Measurements from ENCODE around the gene CRELD1. TPM values are rescaled to one million over a fixed set of nuclear protein-coding genes. Genes with fewer than 3 reads are reported as not detected.
A peak's percentile ranks its signal among the peaks of the same experiment; 100 is the strongest.

Gene CRELD1
- total and polyA plus RNA-seq, 2 of the 13 experiments (the other 11 are each of a cell fraction or from before 2014, with no cell fraction given) = 27.1 to 61.9 TPM

DNA sequence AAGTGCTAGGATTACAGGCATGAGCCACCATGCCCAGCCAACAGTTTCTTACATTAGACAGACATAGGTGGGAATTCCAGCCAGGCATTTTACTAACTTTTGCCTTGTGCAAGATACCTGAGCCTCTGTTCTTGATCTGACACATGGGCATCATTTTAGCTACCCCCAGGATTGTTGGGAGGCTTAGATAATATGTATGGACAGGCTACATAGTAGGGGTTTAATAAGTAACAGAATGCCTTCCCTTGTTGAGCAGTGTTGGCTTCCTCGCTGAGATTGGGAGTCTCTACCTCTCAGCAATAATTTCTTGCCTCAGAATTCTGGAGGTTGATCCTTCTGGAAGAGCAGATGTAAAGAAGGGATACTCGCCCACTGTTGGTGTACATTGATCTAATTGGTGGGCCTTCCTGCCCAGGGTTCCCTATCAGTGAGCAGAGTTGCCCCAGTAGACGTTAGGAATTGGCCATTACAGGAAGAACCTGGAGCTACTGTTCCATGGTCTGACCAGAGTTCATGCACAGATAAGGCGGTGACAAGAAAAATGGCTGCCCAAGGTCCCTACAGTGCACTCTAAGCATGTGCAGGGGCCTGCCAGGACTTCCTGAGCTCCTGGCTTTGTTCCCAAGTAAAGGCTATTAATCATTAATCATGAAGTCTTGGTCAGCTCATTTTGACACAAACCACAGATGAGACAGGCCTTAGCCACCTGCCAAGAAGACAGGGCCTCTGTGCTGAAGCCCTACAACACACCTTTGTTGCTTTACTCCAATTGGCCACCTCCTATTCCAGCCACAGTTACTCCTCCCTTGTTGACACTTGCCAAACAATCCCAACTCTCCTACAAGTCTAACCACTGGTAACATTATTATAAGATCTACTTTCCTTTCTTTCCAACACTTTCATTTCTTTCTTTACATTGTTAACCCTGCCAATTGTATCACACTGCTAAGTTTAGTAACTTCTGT, 35.9 kb upstream of the CRELD1 start (continued):
- TF ChIP-seq, protein P1, sequence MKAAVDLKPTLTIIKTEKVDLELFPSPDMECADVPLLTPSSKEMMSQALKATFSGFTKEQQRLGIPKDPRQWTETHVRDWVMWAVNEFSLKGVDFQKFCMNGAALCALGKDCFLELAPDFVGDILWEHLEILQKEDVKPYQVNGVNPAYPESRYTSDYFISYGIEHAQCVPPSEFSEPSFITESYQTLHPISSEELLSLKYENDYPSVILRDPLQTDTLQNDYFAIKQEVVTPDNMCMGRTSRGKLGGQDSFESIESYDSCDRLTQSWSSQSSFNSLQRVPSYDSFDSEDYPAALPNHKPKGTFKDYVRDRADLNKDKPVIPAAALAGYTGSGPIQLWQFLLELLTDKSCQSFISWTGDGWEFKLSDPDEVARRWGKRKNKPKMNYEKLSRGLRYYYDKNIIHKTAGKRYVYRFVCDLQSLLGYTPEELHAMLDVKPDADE (CRISPR knock-in tag; IDR thresholded peaks at IDR 0.05) = no peak
- no peak for TF ChIP-seq ZSCAN21 (CRISPR knock-in tag; IDR thresholded peaks at IDR 0.05; ENCODE audit: borderline replicate concordance)
- TF ChIP-seq KLF12 (CRISPR knock-in tag; IDR thresholded peaks at IDR 0.05; ENCODE audit: borderline replicate concordance) = peak; percentile 12; the same call in 1 of the 2 replicates
- TF ChIP-seq PCBP2 (optimal IDR thresholded peaks at IDR 0.05; ENCODE audit: low read depth, low read length, poor library complexity, severe bottlenecking) = no peak
- TF ChIP-seq ZMAT3 (CRISPR knock-in tag; conservative IDR thresholded peaks at IDR 0.05) = no peak
- no peak for TF ChIP-seq ISX (CRISPR knock-in tag; conservative IDR thresholded peaks at IDR 0.05)
- TF ChIP-seq ZC3H4 (CRISPR knock-in tag; IDR thresholded peaks at IDR 0.05; ENCODE audit: borderline replicate concordance) = no peak; the same call in 1 of the 2 replicates
- TF ChIP-seq ZBTB1 (CRISPR knock-in tag; IDR thresholded peaks at IDR 0.05; ENCODE audit: borderline replicate concordance) = no peak
- TF ChIP-seq STAT5B (CRISPR knock-in tag; IDR thresholded peaks at IDR 0.05) = no peak
- TF ChIP-seq ZNF703 (CRISPR knock-in tag; IDR thresholded peaks at IDR 0.05; ENCODE audit: borderline replicate concordance) = no peak
- TF ChIP-seq MAF1 (CRISPR knock-in tag; IDR thresholded peaks at IDR 0.05; ENCODE audit: borderline replicate concordance) = no peak
- 0 out of 2 replicates have a peak, but pooled peaks have one; percentile 30 for TF ChIP-seq PPARG (CRISPR knock-in tag; conservative IDR thresholded peaks at IDR 0.05)
- TF ChIP-seq HNRNPLL (IDR thresholded peaks at IDR 0.05; ENCODE audit: low read depth, low read length, poor library complexity, severe bottlenecking) = no peak
- TF ChIP-seq RFX3 (CRISPR knock-in tag; IDR thresholded peaks at IDR 0.05) = no peak
- TF ChIP-seq, protein P2, sequence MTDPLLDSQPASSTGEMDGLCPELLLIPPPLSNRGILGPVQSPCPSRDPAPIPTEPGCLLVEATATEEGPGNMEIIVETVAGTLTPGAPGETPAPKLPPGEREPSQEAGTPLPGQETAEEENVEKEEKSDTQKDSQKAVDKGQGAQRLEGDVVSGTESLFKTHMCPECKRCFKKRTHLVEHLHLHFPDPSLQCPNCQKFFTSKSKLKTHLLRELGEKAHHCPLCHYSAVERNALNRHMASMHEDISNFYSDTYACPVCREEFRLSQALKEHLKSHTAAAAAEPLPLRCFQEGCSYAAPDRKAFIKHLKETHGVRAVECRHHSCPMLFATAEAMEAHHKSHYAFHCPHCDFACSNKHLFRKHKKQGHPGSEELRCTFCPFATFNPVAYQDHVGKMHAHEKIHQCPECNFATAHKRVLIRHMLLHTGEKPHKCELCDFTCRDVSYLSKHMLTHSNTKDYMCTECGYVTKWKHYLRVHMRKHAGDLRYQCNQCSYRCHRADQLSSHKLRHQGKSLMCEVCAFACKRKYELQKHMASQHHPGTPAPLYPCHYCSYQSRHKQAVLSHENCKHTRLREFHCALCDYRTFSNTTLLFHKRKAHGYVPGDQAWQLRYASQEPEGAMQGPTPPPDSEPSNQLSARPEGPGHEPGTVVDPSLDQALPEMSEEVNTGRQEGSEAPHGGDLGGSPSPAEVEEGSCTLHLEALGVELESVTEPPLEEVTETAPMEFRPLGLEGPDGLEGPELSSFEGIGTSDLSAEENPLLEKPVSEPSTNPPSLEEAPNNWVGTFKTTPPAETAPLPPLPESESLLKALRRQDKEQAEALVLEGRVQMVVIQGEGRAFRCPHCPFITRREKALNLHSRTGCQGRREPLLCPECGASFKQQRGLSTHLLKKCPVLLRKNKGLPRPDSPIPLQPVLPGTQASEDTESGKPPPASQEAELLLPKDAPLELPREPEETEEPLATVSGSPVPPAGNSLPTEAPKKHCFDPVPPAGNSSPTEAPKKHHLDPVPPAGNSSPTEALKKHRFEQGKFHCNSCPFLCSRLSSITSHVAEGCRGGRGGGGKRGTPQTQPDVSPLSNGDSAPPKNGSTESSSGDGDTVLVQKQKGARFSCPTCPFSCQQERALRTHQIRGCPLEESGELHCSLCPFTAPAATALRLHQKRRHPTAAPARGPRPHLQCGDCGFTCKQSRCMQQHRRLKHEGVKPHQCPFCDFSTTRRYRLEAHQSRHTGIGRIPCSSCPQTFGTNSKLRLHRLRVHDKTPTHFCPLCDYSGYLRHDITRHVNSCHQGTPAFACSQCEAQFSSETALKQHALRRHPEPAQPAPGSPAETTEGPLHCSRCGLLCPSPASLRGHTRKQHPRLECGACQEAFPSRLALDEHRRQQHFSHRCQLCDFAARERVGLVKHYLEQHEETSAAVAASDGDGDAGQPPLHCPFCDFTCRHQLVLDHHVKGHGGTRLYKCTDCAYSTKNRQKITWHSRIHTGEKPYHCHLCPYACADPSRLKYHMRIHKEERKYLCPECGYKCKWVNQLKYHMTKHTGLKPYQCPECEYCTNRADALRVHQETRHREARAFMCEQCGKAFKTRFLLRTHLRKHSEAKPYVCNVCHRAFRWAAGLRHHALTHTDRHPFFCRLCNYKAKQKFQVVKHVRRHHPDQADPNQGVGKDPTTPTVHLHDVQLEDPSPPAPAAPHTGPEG (CRISPR knock-in tag; IDR thresholded peaks at IDR 0.05) = no peak; the same call in 1 of the 2 replicates
- TF ChIP-seq, protein P3, sequence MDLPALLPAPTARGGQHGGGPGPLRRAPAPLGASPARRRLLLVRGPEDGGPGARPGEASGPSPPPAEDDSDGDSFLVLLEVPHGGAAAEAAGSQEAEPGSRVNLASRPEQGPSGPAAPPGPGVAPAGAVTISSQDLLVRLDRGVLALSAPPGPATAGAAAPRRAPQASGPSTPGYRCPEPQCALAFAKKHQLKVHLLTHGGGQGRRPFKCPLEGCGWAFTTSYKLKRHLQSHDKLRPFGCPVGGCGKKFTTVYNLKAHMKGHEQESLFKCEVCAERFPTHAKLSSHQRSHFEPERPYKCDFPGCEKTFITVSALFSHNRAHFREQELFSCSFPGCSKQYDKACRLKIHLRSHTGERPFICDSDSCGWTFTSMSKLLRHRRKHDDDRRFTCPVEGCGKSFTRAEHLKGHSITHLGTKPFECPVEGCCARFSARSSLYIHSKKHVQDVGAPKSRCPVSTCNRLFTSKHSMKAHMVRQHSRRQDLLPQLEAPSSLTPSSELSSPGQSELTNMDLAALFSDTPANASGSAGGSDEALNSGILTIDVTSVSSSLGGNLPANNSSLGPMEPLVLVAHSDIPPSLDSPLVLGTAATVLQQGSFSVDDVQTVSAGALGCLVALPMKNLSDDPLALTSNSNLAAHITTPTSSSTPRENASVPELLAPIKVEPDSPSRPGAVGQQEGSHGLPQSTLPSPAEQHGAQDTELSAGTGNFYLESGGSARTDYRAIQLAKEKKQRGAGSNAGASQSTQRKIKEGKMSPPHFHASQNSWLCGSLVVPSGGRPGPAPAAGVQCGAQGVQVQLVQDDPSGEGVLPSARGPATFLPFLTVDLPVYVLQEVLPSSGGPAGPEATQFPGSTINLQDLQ (CRISPR knock-in tag; IDR thresholded peaks at IDR 0.05) = no peak; the same call in 1 of the 2 replicates
- TF ChIP-seq GATAD2A (CRISPR knock-in tag; IDR thresholded peaks at IDR 0.05) = no peak; the same call in 1 of the 2 replicates
- TF ChIP-seq MTF1 (CRISPR knock-in tag; IDR thresholded peaks at IDR 0.05) = no peak
- no peak for TF ChIP-seq ZNF773 (CRISPR knock-in tag; IDR thresholded peaks at IDR 0.05; ENCODE audit: borderline replicate concordance)
